Neural cell (in vitro differentiated cells): Measurements from ENCODE around the gene CLCNKA. TPM values are rescaled to one million over a fixed set of nuclear protein-coding genes. Genes with fewer than 3 reads are reported as not detected.
"Not testable (repeated sequence)": the region's sequence is repeated elsewhere in the genome, so short reads cannot be mapped to it uniquely, and the experiment has no call there.

Experiments
- H2AFZ ChIP-seq: fragments of 200-600, 300-800 bp; sonication (generic), shearing (Covaris generic); 2 replicates; pipeline ENCODE4 v1.6.0; 2014; ENCODE audit warnings: low read depth, mild to moderate bottlenecking, antibody characterized with exemption, low read length, moderate library complexity
- H3F3A ChIP-seq: fragments of 200-600 bp; shearing (Covaris generic); 2 replicates; pipeline ENCODE4 v1.6.1; 2016; ENCODE audit warnings: mild to moderate bottlenecking, moderate library complexity, mixed read lengths, antibody characterized with exemption, low read length; ENCODE audit not compliant: insufficient read depth, poor library complexity, severe bottlenecking
- H3K27ac ChIP-seq: fragments of 200-600, 300-800 bp; sonication (generic), shearing (Covaris generic); 2 replicates; pipeline ENCODE4 v1.5.1; 2014; ENCODE audit warnings: mild to moderate bottlenecking, low read length, moderate library complexity
- H3K27me3 ChIP-seq: fragments of 300-800, 200-600 bp; sonication (generic), shearing (Covaris generic); 2 replicates; pipeline ENCODE4 v1.6.0; 2014; ENCODE audit warnings: mild to moderate bottlenecking, low read depth, low read length, moderate library complexity; ENCODE audit not compliant: insufficient read depth
- H3K36me3 ChIP-seq: fragments of 300-800, 200-600 bp; sonication (generic), shearing (Covaris generic); 2 replicates; pipeline ENCODE4 v1.5.1; 2014; ENCODE audit warnings: mild to moderate bottlenecking, antibody characterized with exemption, low read length, moderate library complexity; ENCODE audit not compliant: insufficient read depth
- H3K4me2 ChIP-seq: fragments of 300-800, 200-600 bp; sonication (generic), shearing (Covaris generic); 2 replicates; pipeline ENCODE4 v1.6.0; 2014; ENCODE audit warnings: mild to moderate bottlenecking, low read length
- H3K4me3 ChIP-seq: fragments of 300-800, 200-600 bp; sonication (generic), shearing (Covaris generic); 2 replicates; pipeline ENCODE4 v1.5.1; 2014; ENCODE audit warnings: mild to moderate bottlenecking, low read length, moderate library complexity
- H3K79me2 ChIP-seq: fragments of 200-600 bp; shearing (Covaris generic); replicated peaks from 2 replicates; pipeline ENCODE4 v1.6.0; 2014; ENCODE audit warnings: mild to moderate bottlenecking, low read length, moderate library complexity; ENCODE audit not compliant: insufficient read depth
- H3K9ac ChIP-seq: fragments of 300-800, 200-600 bp; sonication (generic), shearing (Covaris generic); 2 replicates; pipeline ENCODE4 v1.6.1; 2016; ENCODE audit warnings: mild to moderate bottlenecking, low read length, mixed read lengths
- H3K9me2 ChIP-seq: fragments of 200-600 bp; shearing (Covaris generic); 2 replicates; pipeline ENCODE4 v1.6.1; 2016; ENCODE audit warnings: mild to moderate bottlenecking, low read length, mixed read lengths; ENCODE audit not compliant: insufficient read depth
- H3K9me3 ChIP-seq: fragments of 200-600, 300-800 bp; sonication (generic), shearing (Covaris generic); 2 replicates; pipeline ENCODE4 v1.6.1; 2016; ENCODE audit warnings: mild to moderate bottlenecking, mixed run types, low read length, moderate library complexity, mixed read lengths
- H4K20me1 ChIP-seq: fragments of 200-600 bp; shearing (Covaris generic); 2 replicates; pipeline ENCODE4 v1.6.1; 2016; ENCODE audit warnings: mild to moderate bottlenecking, mixed run types; ENCODE audit not compliant: insufficient read depth
- EP300 ChIP-seq: fragments of 450-650 bp; conservative IDR thresholded peaks from 2 replicates; pipeline ENCODE4 v1.6.1; 2014; ENCODE audit warnings: antibody characterized with exemption, mild to moderate bottlenecking, moderate library complexity; ENCODE audit not compliant: poor library complexity, severe bottlenecking
- EZH2 ChIP-seq: fragments of 200-600, 300-800 bp; shearing (Covaris generic), sonication (generic); IDR thresholded peaks from 2 replicates; pipeline ENCODE4 v1.6.1; 2014; ENCODE audit warnings: antibody characterized with exemption, low read length, borderline replicate concordance, mild to moderate bottlenecking; ENCODE audit not compliant: insufficient read depth, poor library complexity, severe bottlenecking
- MXI1 ChIP-seq: fragments of 450-650 bp; conservative IDR thresholded peaks from 2 replicates; pipeline ENCODE4 v1.6.1; 2014; ENCODE audit warnings: antibody characterized with exemption, mild to moderate bottlenecking; ENCODE audit not compliant: poor library complexity, severe bottlenecking
- POLR2AphosphoS5 ChIP-seq: IDR thresholded peaks from 2 replicates; pipeline ENCODE4 v1.6.1; 2012
- RAD21 ChIP-seq: fragments of 450-650 bp; conservative IDR thresholded peaks from 2 replicates; pipeline ENCODE4 v1.6.1; 2014; ENCODE audit warnings: antibody characterized with exemption, mild to moderate bottlenecking, moderate library complexity
- SMC3 ChIP-seq: fragments of 450-650 bp; conservative IDR thresholded peaks from 2 replicates; pipeline ENCODE4 v1.6.1; 2014; ENCODE audit warnings: antibody characterized with exemption, mild to moderate bottlenecking, moderate library complexity; ENCODE audit not compliant: poor library complexity
- TAF1 ChIP-seq: IDR thresholded peaks from 2 replicates; pipeline ENCODE4 v1.6.1; 2012; ENCODE audit warnings: low read depth
- polyA plus RNA-seq: library from polyadenylated mRNA; depleted of rRNA; stranded (reverse); fragments of >200 nt; gene quantifications from 2 replicates; pipeline ENCODE4 v1.2.3, GENCODE V29; 2014
- TF ChIP-seq, protein P1 (sequence below): fragments of 450-650 bp; IDR thresholded peaks from 2 replicates; pipeline ENCODE4 v1.5.1; 2014; ENCODE audit warnings: antibody characterized with exemption, mild to moderate bottlenecking, moderate library complexity; ENCODE audit not compliant: poor library complexity, severe bottlenecking
- TF ChIP-seq, protein P2 (sequence below): IDR thresholded peaks from 2 replicates; pipeline ENCODE4 v1.6.1; 2012; ENCODE audit warnings: borderline replicate concordance

CLCNKA gene
- polyA plus RNA-seq, 1 donor from 2014 or later = not detected

DNA sequence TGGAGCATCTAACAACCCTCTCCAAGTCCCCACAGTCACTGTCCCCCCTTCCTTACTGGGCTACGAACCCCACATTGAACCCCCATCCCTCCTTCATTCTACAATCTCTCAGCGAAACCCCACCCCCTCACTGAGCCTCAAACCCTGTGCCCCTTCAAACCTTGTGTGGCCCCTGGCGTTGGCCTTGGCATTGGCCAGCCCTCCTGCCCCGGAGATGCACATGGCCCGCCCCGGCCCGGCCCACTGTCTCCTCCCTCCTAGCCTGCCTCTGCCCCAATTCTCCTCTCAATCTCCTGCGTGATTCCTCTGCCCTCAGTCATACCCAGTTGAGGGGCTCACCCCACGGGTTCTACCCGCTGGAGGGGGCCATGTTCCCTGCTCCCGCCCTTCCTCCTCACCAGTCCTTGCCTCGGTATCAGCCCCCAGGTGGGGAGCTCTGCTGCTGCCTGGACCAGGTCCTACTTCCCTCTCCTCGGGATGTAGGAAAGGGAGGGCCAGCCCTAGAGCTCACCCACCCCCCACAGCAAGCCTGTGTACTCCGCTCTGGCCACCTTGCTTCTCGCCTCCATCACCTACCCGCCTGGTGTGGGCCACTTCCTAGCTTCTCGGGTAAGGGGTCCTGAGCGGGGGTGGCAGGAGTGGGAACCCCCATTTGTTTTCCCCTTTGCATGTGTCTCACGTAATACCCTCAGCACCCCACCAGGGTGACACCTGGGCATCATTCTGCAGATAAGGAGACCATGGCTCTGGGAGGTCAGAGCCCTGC lies 6.6 kb downstream of the CLCNKA start:
- H3K9me2 ChIP-seq = no peaks in the 10 kb centered on the region
- H3K27me3 ChIP-seq = no peaks in the 10 kb centered on the region
- no peak overlapping the region for H2AFZ ChIP-seq
- TF ChIP-seq MXI1 (no peak), TAF1 (no peak), RAD21 (no peak), POLR2AphosphoS5 (no peak), SMC3 (no peak), EP300 (no peak)
- TF ChIP-seq, protein P1, sequence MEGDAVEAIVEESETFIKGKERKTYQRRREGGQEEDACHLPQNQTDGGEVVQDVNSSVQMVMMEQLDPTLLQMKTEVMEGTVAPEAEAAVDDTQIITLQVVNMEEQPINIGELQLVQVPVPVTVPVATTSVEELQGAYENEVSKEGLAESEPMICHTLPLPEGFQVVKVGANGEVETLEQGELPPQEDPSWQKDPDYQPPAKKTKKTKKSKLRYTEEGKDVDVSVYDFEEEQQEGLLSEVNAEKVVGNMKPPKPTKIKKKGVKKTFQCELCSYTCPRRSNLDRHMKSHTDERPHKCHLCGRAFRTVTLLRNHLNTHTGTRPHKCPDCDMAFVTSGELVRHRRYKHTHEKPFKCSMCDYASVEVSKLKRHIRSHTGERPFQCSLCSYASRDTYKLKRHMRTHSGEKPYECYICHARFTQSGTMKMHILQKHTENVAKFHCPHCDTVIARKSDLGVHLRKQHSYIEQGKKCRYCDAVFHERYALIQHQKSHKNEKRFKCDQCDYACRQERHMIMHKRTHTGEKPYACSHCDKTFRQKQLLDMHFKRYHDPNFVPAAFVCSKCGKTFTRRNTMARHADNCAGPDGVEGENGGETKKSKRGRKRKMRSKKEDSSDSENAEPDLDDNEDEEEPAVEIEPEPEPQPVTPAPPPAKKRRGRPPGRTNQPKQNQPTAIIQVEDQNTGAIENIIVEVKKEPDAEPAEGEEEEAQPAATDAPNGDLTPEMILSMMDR = no peak
- TF ChIP-seq, protein P2, sequence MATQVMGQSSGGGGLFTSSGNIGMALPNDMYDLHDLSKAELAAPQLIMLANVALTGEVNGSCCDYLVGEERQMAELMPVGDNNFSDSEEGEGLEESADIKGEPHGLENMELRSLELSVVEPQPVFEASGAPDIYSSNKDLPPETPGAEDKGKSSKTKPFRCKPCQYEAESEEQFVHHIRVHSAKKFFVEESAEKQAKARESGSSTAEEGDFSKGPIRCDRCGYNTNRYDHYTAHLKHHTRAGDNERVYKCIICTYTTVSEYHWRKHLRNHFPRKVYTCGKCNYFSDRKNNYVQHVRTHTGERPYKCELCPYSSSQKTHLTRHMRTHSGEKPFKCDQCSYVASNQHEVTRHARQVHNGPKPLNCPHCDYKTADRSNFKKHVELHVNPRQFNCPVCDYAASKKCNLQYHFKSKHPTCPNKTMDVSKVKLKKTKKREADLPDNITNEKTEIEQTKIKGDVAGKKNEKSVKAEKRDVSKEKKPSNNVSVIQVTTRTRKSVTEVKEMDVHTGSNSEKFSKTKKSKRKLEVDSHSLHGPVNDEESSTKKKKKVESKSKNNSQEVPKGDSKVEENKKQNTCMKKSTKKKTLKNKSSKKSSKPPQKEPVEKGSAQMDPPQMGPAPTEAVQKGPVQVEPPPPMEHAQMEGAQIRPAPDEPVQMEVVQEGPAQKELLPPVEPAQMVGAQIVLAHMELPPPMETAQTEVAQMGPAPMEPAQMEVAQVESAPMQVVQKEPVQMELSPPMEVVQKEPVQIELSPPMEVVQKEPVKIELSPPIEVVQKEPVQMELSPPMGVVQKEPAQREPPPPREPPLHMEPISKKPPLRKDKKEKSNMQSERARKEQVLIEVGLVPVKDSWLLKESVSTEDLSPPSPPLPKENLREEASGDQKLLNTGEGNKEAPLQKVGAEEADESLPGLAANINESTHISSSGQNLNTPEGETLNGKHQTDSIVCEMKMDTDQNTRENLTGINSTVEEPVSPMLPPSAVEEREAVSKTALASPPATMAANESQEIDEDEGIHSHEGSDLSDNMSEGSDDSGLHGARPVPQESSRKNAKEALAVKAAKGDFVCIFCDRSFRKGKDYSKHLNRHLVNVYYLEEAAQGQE = no peak
- no peaks in the 10 kb centered on the region for H4K20me1 ChIP-seq
- no peaks in the 10 kb centered on the region for H3K36me3 ChIP-seq
- no peak overlapping the region for H3K4me3 ChIP-seq
- no peak overlapping the region for H3K4me2 ChIP-seq
- no peak overlapping the region for H3K27ac ChIP-seq
- no peaks in the 10 kb centered on the region for H3F3A ChIP-seq
- no peak overlapping the region for H3K9ac ChIP-seq
- H3K79me2 ChIP-seq = no peaks in the 10 kb centered on the region
- H3K9me3 ChIP-seq = no peaks in the 10 kb centered on the region

DNA sequence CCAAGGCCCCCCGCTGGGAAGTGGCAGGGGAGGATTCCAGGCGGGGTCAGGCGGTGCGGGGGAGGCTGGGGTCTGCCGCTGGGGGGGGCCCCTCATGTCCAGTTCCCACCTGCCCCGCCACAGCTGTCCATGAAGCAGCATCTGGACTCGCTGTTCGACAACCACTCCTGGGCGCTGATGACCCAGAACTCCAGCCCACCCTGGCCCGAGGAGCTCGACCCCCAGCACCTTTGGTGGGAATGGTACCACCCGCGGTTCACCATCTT lies 7.1 kb downstream of the CLCNKA start:
- H3K79me2 ChIP-seq, H2AFZ ChIP-seq, H3K36me3 ChIP-seq, H3K9ac ChIP-seq, H3F3A ChIP-seq, H3K4me3 ChIP-seq, H3K27me3 ChIP-seq, H3K9me3 ChIP-seq, H4K20me1 ChIP-seq, H3K9me2 ChIP-seq, H3K27ac ChIP-seq, H3K4me2 ChIP-seq: not testable (repeated sequence)

GRCh38 chr1:16029288-16029687 lies 7.5 kb downstream of the CLCNKA start:
- no peak overlapping the region for H2AFZ ChIP-seq
- H3K79me2 ChIP-seq = no peaks in the 10 kb centered on the region
- no peaks in the 10 kb centered on the region for H3K9me2 ChIP-seq
- no peaks in the 10 kb centered on the region for H3F3A ChIP-seq
- H3K4me2 ChIP-seq = no peak overlapping the region
- H3K4me3 ChIP-seq = no peak overlapping the region
- H3K27ac ChIP-seq = no peak overlapping the region
- H3K9me3 ChIP-seq = no peaks in the 10 kb centered on the region
- H4K20me1 ChIP-seq = no peaks in the 10 kb centered on the region
- no peaks in the 10 kb centered on the region for H3K27me3 ChIP-seq
- H3K36me3 ChIP-seq = no peaks in the 10 kb centered on the region
- H3K9ac ChIP-seq = no peak overlapping the region
- TF ChIP-seq POLR2AphosphoS5 (no peak), RAD21 (no peak), SMC3 (no peak), EZH2 (no peak)
- TF ChIP-seq, protein P2 = no peak
